ENCODE results near the gene ABCB8. TPM values are rescaled to one million over a fixed set of nuclear protein-coding genes. Genes with fewer than 3 reads are reported as not detected.
"Not testable (repeated sequence)": the region's sequence is repeated elsewhere in the genome, so short reads cannot be mapped to it uniquely, and the experiment has no call there.

The ABCB8 gene
- total and polyA plus RNA-seq, 2 donors, result 17.1 to 19.4 TPM

- Histone ChIP-seq H3K4me3 (ENCODE audit: low read depth, low read length) (no peak overlapping the region), H3K36me3 (ENCODE audit: insufficient read depth) (no peaks in the 10 kb centered on the region), H3K27ac (ENCODE audit: low read depth) (no peak overlapping the region), H3K4me1 (ENCODE audit: insufficient read depth) (no peaks in the 10 kb centered on the region)
- no peak for DNase-seq (ENCODE audit: extremely low spot score)
- 93% methylated on average over 30 of the region's 30 CpGs for WGBS
These were observed 12.5 kb downstream of the ABCB8 start for GRCh38 chr7:151040616-151041375.

- not testable (repeated sequence) for H3K36me3 ChIP-seq (ENCODE audit: insufficient read depth); H3K4me3 ChIP-seq (ENCODE audit: low read depth, low read length); H3K4me1 ChIP-seq (ENCODE audit: insufficient read depth); H3K27ac ChIP-seq (ENCODE audit: low read depth); DNase-seq (ENCODE audit: extremely low spot score)
- 84% methylated on average over 10 of the region's 10 CpGs for WGBS
These were observed 15.2 kb downstream of the ABCB8 start for GRCh38 chr7:151043449-151043848.

GRCh38 chr7:151043959-151044358 lies 15.7 kb downstream of the ABCB8 start:
- DNase-seq (ENCODE audit: extremely low spot score), result no peak
- 94% methylated on average over 20 of the region's 20 CpGs for WGBS
- Histone ChIP-seq H3K4me3 (ENCODE audit: low read depth, low read length) (no peak overlapping the region), H3K27ac (ENCODE audit: low read depth) (no peak overlapping the region), H3K4me1 (ENCODE audit: insufficient read depth) (no peaks in the 10 kb centered on the region), H3K36me3 (ENCODE audit: insufficient read depth) (no peaks in the 10 kb centered on the region)

GRCh38 chr7:151045262-151045661 lies 17.0 kb downstream of the ABCB8 start:
- no peak for DNase-seq (ENCODE audit: extremely low spot score)
- Histone ChIP-seq H3K27ac (ENCODE audit: low read depth) (no peak overlapping the region), H3K4me3 (ENCODE audit: low read depth, low read length) (no peak overlapping the region), H3K4me1 (ENCODE audit: insufficient read depth) (no peaks in the 10 kb centered on the region), H3K36me3 (ENCODE audit: insufficient read depth) (no peaks in the 10 kb centered on the region)
- WGBS, result 79% methylated on average over 11 of the region's 11 CpGs

DNA sequence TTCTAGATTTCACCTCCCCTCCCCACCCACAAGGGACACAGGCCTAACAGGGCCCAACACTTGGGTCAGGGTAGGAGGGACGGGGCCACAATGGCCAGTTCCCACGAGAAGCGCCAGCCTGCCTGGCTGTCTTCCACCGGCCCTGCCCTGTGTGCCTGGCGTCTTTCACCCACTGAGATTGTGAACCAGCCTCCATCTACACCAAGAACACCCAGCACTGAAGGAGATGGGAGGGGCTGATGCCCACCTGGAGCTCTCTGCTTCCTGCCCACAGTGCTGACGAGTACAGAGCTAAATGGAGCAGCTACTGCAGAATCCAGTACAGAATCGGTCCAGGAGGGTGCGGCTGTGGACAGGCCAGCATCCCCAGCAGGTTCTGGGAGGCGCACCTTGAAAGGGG lies 17.7 kb downstream of the ABCB8 start:
- WGBS, result 89% methylated on average over 9 of the region's 9 CpGs
- H3K27ac ChIP-seq (ENCODE audit: low read depth), result no peak overlapping the region
- no peak overlapping the region for H3K4me3 ChIP-seq (ENCODE audit: low read depth, low read length)
- no peak for DNase-seq (ENCODE audit: extremely low spot score)
- H3K36me3 ChIP-seq (ENCODE audit: insufficient read depth), result no peaks in the 10 kb centered on the region
- H3K4me1 ChIP-seq (ENCODE audit: insufficient read depth), result no peaks in the 10 kb centered on the region

DNA sequence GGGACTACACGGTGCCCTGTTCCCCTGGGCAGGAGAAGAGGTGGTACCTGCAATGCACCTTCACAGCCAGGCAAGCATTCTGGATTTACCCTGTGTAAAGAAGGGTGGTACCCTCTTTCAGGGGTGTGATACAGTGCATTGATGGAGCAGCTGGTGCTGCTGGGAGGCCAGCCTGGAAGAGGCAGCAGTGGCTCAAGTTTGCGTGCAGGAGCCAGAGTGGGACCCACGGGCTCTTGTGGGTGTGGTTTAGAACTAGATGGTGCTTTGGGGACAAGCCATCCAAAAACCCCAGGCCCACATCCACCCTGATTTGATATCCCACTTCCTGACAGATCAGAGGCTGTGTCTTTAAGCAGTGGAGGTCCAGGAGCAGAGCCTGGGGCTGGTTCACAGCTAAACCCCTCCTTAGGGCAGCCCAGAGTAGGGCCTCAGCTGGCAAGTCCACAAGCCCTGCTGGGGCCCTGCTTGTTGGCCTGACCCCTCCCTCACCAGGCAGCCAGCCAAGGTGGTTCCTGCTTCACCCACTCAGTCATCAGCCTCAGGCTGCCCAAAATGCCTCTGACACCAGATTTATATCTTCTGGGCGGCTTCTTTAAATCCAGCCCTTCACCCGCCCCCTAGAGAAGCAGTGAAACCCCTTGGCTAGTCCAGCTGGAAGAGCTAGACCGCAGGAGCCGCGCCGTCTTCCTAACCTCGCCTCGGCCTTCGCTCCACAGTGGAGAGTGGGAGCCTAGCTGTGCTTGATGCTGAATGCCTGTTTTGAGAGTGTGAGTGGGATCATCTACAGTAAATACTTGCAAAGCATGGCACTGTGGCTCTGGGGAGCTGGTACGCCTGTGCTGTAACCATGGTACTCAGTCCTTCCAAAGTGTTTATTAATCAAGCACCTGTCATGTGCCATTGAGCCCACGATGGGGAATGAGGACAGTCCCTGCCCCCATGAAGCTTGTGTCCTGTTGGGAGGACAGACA lies 18.6 kb downstream of the ABCB8 start:
- no peak overlapping the region for H3K27ac ChIP-seq (ENCODE audit: low read depth)
- peaks cover 1% of the 10 kb centered on the region for H3K4me1 ChIP-seq (ENCODE audit: insufficient read depth)
- 22% methylated on average over 14 of the region's 14 CpGs for WGBS
- H3K36me3 ChIP-seq (ENCODE audit: insufficient read depth), result no peaks in the 10 kb centered on the region
- no peak for DNase-seq (ENCODE audit: extremely low spot score)
- no peak overlapping the region for H3K4me3 ChIP-seq (ENCODE audit: low read depth, low read length)

DNA sequence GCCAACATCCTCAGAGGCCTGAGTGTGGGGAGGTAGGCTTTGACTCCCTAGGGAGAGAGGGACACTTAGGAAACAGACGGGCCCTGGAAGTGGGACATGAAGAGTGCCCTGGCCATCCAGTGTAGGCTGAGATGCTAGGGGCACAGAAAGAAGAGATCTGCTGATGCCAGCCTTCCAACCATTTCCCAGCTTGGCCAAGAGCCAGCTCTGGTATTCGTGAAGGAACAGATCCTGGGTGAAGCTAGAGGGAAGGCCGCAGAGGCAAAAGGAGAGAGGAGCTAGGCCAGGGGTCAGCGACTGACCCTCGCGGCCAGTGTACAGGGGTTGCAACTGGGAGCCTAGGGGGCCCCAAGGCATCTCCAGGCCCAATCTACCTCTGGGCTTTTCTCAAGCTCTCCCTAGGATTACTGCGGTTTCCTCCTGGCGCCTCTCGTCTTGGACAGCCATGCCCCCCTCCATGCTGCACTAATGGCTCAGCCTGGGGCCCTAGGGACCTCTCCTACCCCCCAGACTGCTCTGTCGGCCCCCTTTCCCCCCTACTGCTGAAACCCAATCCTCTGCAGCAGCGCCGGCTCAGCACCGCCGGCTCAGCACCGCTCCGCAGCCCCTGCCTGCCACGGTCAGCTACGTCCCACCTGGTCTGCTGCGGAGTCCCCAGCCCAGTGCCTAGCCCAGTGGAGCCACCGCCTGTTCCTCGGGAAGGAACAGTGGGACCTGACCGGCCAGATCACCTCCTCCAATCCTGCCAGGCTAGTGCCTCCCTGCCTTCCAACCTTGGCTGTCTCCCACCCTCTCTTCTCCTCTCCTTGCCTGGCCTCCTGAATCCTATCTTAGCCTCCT lies 19.9 kb downstream of the ABCB8 start, which contains the start of gene ASIC3:
TSS of gene ASIC3 (plus strand) at position 556 of the 840 bp plus-strand sequence. CDS start 355 bp downstream, outside the sequence.
- no peak within 1 kb of the TSS for H3K4me3 ChIP-seq (ENCODE audit: low read depth, low read length)
- H3K27ac ChIP-seq (ENCODE audit: low read depth), result no peak within 1 kb of the TSS
- DNase-seq (ENCODE audit: extremely low spot score), result no peak
- H3K36me3 ChIP-seq (ENCODE audit: insufficient read depth), result no peaks in the 10 kb centered on the region
- 69% methylated on average over 22 of the region's 22 CpGs for WGBS
- peaks cover 1% of the 10 kb centered on the region for H3K4me1 ChIP-seq (ENCODE audit: insufficient read depth)

DNA sequence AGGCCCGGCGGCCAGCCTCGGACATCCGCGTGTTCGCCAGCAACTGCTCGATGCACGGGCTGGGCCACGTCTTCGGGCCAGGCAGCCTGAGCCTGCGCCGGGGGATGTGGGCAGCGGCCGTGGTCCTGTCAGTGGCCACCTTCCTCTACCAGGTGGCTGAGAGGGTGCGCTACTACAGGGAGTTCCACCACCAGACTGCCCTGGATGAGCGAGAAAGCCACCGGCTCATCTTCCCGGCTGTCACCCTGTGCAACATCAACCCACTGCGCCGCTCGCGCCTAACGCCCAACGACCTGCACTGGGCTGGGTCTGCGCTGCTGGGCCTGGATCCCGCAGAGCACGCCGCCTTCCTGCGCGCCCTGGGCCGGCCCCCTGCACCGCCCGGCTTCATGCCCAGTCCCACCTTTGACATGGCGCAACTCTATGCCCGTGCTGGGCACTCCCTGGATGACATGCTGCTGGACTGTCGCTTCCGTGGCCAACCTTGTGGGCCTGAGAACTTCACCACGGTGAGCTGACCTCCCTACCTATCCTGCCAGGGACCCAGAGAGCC lies 20.7 kb downstream of the ABCB8 start:
- no peak overlapping the region for H3K27ac ChIP-seq (ENCODE audit: low read depth)
- H3K36me3 ChIP-seq (ENCODE audit: insufficient read depth), result no peaks in the 10 kb centered on the region
- WGBS, result 90% methylated on average over 38 of the region's 38 CpGs
- no peak overlapping the region for H3K4me3 ChIP-seq (ENCODE audit: low read depth, low read length)
- peaks cover 1% of the 10 kb centered on the region for H3K4me1 ChIP-seq (ENCODE audit: insufficient read depth)
- no peak for DNase-seq (ENCODE audit: extremely low spot score)

- Histone ChIP-seq H3K4me3 (ENCODE audit: low read depth, low read length) (no peak overlapping the region), H3K4me1 (ENCODE audit: insufficient read depth) (peaks cover 1% of the 10 kb centered on the region), H3K27ac (ENCODE audit: low read depth) (no peak overlapping the region), H3K36me3 (ENCODE audit: insufficient read depth) (no peaks in the 10 kb centered on the region)
- DNase-seq (ENCODE audit: extremely low spot score), result no peak
- WGBS, result 2% methylated on average over 50 of the region's 50 CpGs
These were observed 22.9 kb downstream of the ABCB8 start for GRCh38 chr7:151051108-151051507.

DNA sequence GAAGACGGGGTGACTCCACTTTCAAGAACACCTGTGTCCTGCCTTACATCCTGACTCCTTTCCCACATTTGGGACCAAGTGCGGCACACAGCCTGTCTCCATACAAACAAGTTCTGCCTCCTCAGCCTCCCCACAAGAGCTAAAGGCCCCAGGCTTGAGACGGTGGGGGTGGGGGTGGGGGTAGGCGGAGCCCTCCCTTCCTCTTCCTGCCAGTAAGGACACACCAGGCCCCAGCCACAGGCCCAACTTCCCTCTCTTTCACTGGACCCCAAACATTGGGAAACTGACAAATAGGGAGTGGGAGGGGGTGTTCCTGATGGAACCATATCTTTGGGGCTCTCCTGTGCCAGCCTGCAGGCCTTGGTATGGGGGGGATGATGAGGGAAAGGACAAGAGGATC lies 24.8 kb downstream of the ABCB8 start:
- WGBS, result 70% methylated on average over 4 of the region's 4 CpGs
- no peak for DNase-seq (ENCODE audit: extremely low spot score)
- H3K27ac ChIP-seq (ENCODE audit: low read depth), result no peak overlapping the region
- H3K36me3 ChIP-seq (ENCODE audit: insufficient read depth), result no peaks in the 10 kb centered on the region
- no peak overlapping the region for H3K4me3 ChIP-seq (ENCODE audit: low read depth, low read length)
- H3K4me1 ChIP-seq (ENCODE audit: insufficient read depth), result peaks cover 1% of the 10 kb centered on the region

DNA sequence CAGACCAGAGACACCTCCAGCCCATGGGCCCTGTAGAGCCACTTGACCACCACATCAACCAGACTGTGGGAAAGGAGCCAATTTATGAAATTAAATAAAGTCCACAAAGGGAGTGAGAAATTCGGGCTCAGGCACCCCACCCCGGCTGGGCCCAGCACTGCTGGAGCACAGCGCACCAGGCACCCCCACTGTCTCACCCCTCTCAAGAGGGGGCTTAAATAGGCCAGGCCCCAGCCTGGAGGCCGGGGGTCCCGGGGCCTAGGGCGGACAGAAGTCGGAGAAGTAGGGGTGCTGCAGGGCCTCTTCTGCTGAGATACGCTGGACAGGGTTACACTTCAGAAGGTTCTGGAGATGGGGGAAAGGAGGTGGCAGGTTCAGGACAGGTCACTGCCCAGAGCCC lies 25.5 kb downstream of the ABCB8 start:
- H3K36me3 ChIP-seq (ENCODE audit: insufficient read depth), result no peaks in the 10 kb centered on the region
- 96% methylated on average over 8 of the region's 8 CpGs for WGBS

DNA sequence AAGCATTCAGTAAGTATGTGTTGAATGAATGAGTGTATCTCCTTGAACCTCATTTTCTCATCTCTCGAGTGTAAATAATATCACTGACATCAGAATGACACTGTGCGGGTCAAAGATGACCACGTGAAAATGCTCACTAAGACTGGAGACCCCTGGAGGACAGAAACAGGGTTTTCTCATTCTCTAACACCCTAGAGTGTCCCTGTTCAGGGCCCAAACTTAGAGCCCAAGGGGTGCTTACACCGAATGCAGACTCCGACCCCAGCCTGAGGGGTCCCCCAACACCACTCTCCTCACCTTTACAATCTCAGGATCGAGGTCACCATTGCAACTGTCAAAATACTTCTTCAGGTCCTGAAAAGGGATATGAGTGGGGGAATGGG lies 28.0 kb downstream of the ABCB8 start:
- Histone ChIP-seq H3K4me1 (ENCODE audit: insufficient read depth) (peaks cover under 1% of the 10 kb centered on the region), H3K4me3 (ENCODE audit: low read depth, low read length) (no peak overlapping the region), H3K36me3 (ENCODE audit: insufficient read depth) (no peaks in the 10 kb centered on the region), H3K27ac (ENCODE audit: low read depth) (no peak overlapping the region)
- WGBS, result 89% methylated on average over 6 of the region's 6 CpGs
- no peak for DNase-seq (ENCODE audit: extremely low spot score)

More for the DNA sequence above, 25.5 kb downstream of the ABCB8 start:
- peaks cover 1% of the 10 kb centered on the region for H3K4me1 ChIP-seq (ENCODE audit: insufficient read depth)
- H3K27ac ChIP-seq (ENCODE audit: low read depth), result no peak overlapping the region
- DNase-seq (ENCODE audit: extremely low spot score), result no peak
- no peak overlapping the region for H3K4me3 ChIP-seq (ENCODE audit: low read depth, low read length)
